Measurements from ENCODE around the gene KIZ.
A peak's percentile ranks its signal among the peaks of the same experiment; 100 is the strongest.

The KIZ gene

DNA sequence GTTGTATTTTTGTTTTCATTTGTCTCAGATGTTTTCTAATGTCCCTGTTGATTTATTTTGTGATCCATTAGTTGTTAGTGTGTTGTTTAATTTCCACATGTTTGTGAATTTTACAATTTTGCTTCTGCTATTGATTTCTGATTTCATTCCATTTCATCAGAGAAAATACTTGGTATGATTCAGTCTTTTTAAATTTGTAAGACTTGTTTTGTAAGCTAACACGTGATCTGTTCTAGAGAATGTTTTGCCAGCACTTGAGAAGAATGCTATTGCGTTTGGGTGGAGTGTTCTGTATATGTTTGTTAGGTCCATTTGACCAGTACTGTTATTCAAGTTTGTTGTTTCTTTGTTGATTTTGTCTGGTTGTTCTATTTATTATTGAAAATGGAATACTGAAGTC is 53.9 kb downstream of the KIZ start:
- DNase-seq (ENCODE audit: low spot score) = no peak

GRCh38 chr20:21180248-21180647 is 54.4 kb downstream of the KIZ start:
- no peak for DNase-seq (ENCODE audit: low spot score)

DNA sequence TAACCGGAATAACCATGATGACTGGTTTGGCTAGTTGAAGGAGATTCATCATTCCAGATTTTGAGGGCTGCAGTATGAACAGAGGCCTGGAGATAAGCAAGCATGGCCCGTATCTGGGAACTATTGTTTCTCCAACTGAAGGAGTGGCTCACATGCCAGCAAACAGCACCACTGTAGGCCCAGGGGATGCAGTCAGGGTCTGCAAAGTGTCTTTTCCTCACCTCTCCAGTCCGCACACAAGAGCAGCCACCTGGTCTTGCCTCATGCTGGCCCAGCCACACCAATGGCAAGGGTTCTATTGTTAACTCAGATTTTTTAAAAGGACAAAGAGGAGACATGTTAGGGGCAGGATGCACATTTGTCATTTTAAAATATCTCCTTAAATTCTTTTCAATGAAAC is 55.1 kb downstream of the KIZ start:
- DNase-seq (ENCODE audit: low spot score) = no peak

DNA sequence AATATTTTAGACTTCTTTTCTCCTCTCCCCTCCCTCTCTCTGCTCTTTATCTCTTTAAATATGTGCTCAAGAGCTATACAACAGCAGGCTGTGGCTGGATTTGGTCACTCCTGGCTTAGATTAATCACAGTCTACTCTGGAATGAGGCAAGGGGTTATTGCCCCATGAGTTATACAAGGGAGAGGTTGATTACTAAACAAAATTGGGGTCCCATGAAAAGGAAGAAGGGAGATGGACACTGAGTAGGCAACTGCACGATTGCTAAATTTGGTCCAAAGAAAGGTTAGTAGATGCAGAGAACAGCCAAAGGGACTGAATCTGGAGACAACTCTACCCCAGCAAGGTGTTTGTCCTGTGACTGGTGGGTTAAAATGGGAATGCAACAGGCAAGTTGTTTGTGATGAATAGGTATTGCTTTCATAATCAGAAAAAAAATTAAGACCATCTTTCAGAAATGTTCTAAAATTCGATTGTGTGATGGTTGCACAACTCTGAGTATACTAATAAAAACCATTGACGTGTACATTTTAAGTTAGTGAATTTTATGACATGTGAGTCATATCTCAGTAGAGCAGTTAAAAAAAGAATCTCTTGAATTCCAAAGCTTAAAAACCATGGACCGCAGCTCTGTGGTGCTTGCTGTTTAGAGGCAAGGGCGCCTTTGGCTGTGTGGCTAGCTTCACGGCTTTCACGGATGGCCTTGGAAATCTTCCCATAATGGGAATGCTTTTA is 57.1 kb downstream of the KIZ start:
- DNase-seq (ENCODE audit: low spot score) = peak; percentile 45

DNA sequence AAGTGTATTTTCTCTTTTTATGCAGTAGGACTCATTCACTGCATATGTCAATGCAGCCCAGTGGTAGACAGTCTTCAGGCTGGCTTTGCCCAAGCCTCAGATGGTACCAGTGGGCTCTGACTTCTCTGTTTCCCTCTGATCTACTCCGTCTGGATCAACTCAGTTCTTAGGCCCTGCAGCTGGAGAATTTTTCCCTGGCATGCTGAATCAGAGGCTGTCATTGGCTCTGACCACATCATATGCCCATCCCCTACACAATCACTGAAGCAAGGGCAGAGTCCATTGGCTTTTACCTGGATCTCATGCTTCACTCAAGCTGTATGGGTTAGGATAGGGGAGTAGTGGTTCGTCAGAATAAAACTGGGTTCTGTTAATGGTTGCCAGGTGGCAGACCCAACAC is 57.8 kb downstream of the KIZ start:
- DNase-seq (ENCODE audit: low spot score) = peak; percentile 11

GRCh38 chr20:21184819-21185218 is 58.9 kb downstream of the KIZ start:
- DNase-seq (ENCODE audit: low spot score) = no peak

DNA sequence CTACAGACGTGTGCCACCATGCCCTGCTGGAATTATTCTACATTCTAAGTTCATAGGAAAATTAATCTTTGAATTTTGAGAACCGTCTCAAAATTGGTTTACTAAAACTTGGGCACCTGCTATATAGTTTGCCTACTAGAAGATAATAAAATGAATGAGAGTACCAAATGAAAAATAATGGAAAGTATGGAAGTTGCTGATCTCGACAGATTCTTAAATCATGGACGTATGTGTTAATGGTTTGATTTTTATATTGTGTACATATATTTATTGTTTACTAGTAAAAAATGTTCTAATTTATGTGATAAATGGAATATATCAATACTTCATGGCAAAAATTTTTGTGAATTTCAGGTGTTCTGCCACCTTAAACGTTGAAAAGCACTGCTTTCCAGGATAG is 60.0 kb downstream of the KIZ start:
- no peak for DNase-seq (ENCODE audit: low spot score)

- no peak for DNase-seq (ENCODE audit: low spot score)
Measured at GRCh38 chr20:21189761-21190523, 64.1 kb downstream of the KIZ start.

GRCh38 chr20:21190869-21191268 is 65.0 kb downstream of the KIZ start:
- DNase-seq (ENCODE audit: low spot score) = no peak

GRCh38 chr20:21191839-21192238 is 66.0 kb downstream of the KIZ start:
- DNase-seq (ENCODE audit: low spot score) = no peak

- no peak for DNase-seq (ENCODE audit: low spot score)
Measured at GRCh38 chr20:21202259-21202658, 76.4 kb downstream of the KIZ start.

GRCh38 chr20:21203088-21203656 is 77.3 kb downstream of the KIZ start:
- no peak for DNase-seq (ENCODE audit: low spot score)

DNA sequence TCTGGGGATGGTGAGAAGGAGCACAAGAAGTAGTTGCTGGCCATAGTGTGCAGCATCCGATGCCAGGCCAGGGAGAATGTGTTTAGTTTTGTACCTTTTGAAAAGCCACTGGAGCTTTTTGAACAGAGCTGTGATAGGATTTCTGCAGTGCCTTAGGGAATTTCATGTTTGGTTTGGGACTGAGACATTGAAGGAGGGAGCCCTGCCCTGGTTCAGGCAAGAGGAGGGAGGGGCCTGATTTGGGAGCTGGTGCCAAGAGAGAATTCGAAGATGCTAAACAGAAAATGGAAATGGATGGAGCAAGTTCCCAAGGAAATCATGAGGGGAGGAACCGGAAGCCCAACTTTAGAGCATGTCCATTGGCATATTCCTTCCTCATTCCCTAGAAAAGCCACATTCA is 80.7 kb downstream of the KIZ start:
- DNase-seq (ENCODE audit: low spot score) = no peak

DNA sequence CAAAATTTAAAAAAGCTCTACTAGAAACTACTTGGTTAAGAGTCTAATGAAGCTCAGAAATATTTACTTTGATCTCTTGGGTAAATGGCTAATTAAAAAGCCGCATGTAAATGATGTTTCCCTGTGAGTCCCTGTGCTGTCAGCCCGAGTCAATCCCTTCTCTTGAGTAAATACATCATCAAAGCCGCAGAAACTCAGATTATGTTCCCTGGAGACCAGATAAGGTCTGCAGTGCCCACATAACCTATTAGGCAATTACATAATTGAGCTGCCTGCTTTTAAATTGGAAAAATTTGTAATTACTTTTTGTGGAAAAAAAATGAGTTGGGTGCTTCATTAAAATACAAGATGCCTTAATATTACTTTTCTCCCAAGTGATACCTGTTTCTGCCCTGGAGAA is 83.1 kb downstream of the KIZ start:
- DNase-seq (ENCODE audit: low spot score) = no peak

DNA sequence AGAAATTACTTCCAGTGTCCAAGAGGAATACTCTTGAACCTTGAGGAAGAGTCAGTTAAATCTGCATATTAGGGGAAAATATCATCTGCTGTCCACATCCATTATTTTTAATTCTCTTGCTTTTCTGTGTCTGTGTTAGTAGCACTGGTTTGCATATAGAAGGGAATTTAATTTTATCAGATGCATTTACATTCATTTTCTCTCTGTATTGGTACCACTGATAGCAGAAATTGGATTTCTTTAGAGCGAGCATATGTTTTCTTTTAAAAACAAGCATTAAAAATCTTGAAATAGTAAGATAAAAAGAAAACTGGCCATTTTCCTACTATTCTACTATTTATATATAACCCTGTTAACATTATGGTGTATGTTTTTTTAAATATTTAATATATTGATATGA is 83.8 kb downstream of the KIZ start:
- no peak for DNase-seq (ENCODE audit: low spot score)

DNA sequence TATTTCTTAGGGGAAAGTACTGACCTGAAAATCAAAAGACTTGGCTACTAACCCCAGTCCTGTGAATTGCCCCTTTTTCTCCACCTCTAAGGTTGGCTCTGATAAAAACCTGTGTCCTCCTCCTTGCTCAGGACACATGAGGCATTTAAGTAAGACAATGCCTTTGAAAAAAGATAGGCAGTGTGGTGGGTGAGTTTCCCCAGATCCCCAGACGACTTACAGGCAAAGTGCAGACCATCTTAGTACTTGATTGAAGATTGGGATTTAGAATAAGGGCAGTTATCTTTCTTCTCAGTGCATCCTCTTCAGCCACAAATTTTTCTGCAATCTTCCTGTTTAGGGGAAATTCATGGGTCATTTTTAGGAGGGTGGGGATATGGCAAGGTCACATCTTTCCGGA is 87.8 kb downstream of the KIZ start:
- DNase-seq (ENCODE audit: low spot score) = no peak

DNA sequence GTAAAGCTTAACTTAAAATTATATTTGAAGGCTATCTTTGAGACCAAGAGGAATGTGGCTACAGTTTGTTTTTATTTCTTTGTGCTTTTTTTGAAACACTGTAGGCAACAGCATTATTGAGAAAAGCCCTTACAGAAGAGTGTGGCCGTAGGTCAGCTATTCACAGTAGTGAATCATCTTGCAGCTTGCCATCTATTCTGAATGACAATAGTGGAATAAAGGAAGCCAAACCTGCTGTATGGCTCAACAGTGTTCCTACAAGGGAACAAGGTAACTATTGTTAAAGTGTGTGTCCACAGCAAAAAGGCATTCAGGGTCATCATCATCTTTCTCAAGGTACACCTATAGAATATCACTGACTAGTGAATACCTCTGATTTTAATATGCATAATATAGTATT is 88.5 kb downstream of the KIZ start:
- DNase-seq (ENCODE audit: low spot score) = no peak

- DNase-seq (ENCODE audit: low spot score) = no peak
Measured at GRCh38 chr20:21219686-21220085, 93.8 kb downstream of the KIZ start.

GRCh38 chr20:21224217-21224616 is 98.3 kb downstream of the KIZ start:
- DNase-seq (ENCODE audit: low spot score) = no peak

- DNase-seq (ENCODE audit: low spot score) = no peak
Measured at GRCh38 chr20:21225215-21225947, 99.5 kb downstream of the KIZ start.

DNA sequence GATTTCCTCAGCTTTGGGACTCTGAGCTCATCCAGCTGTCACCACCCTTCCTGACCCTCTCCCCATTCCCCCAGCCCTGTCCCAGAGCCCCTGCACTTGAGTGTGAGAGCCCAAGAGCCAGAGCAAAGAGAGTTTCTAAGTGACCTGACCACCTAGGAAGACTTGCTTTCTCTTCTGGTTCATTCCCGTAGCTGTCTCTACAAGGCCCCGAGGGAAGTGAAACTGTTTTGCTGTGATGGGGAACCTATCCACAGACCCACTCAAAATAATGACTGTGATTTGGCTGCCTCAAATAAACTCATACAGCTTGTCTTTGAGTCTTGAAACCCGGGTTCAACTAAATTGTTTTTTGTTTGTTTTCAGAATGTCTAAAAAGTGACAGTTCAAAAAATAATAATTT is 102.6 kb downstream of the KIZ start:
- no peak for DNase-seq (ENCODE audit: low spot score)

GRCh38 chr20:21229163-21229562 is 103.3 kb downstream of the KIZ start:
- DNase-seq (ENCODE audit: low spot score) = peak; percentile 29

DNA sequence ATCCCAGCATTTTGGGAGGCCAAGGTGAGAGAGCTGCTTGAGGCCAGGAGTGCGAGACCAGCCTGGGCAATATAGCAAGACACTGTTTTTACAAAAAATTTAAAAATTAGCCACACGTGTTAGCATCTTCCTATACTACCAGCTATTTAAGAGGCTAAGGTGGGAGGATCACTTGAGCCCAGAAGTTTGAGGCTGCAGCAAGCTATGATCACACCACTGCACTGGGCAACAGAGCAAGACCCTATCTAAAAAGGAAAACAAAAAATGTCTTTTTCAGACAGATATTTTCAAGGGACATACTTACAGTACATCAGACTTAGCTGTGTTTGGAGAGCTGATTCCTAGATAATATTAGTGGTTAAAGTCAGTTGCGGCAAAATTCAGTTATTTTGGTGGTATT is 104.3 kb downstream of the KIZ start:
- no peak for DNase-seq (ENCODE audit: low spot score)
